ENCODE data around the gene CRADD.

CRADD gene

DNA sequence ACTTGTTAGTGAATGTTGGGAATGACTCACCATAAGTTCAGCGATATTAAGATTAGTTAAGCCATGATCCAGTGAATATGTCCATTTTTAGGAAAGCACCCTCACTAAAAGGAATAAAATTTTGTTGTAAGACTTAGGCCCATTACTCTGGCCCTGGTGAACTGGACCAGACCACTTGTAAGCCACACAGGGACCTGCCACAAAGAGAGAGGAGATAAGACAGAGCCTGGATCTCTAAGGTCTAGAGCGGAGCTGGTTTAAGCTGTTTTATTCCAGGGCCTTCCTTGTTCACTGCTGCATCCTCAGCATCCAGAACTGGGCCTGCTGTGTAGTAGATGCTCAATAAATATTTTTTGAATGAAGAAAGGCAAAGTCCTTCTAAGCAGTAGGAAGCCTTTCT, 79.1 kb downstream of the CRADD start (continued):
- TF ChIP-seq, protein P1, sequence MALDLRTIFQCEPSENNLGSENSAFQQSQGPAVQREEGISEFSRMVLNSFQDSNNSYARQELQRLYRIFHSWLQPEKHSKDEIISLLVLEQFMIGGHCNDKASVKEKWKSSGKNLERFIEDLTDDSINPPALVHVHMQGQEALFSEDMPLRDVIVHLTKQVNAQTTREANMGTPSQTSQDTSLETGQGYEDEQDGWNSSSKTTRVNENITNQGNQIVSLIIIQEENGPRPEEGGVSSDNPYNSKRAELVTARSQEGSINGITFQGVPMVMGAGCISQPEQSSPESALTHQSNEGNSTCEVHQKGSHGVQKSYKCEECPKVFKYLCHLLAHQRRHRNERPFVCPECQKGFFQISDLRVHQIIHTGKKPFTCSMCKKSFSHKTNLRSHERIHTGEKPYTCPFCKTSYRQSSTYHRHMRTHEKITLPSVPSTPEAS (tag by site-specific recombination; IDR thresholded peaks at IDR 0.05): no peak
- no peak for TF ChIP-seq ZNF529 (tag by site-specific recombination; IDR thresholded peaks at IDR 0.05; ENCODE audit: insufficient replicate concordance)
- TF ChIP-seq GLIS1 (tag by site-specific recombination; IDR thresholded peaks at IDR 0.05): no peak
- no peak for TF ChIP-seq HOXC10 (CRISPR knock-in tag; IDR thresholded peaks at IDR 0.05)
- TF ChIP-seq ZNF223 (tag by site-specific recombination; IDR thresholded peaks at IDR 0.05): no peak
- TF ChIP-seq, protein P2, sequence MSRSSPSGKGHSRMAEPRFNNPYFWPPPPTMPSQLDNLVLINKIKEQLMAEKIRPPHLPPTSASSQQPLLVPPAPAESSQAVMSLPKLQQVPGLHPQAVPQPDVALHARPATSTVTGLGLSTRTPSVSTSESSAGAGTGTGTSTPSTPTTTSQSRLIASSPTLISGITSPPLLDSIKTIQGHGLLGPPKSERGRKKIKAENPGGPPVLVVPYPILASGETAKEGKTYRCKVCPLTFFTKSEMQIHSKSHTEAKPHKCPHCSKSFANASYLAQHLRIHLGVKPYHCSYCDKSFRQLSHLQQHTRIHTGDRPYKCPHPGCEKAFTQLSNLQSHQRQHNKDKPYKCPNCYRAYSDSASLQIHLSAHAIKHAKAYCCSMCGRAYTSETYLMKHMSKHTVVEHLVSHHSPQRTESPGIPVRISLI (tag by site-specific recombination; IDR thresholded peaks at IDR 0.05): no peak
- TF ChIP-seq ZNF302 (tag by site-specific recombination; IDR thresholded peaks at IDR 0.05; ENCODE audit: low read depth): no peak
- TF ChIP-seq, protein P3, sequence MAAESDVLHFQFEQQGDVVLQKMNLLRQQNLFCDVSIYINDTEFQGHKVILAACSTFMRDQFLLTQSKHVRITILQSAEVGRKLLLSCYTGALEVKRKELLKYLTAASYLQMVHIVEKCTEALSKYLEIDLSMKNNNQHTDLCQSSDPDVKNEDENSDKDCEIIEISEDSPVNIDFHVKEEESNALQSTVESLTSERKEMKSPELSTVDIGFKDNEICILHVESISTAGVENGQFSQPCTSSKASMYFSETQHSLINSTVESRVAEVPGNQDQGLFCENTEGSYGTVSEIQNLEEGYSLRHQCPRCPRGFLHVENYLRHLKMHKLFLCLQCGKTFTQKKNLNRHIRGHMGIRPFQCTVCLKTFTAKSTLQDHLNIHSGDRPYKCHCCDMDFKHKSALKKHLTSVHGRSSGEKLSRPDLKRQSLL (tag by site-specific recombination; IDR thresholded peaks at IDR 0.05): no peak
- no peak for TF ChIP-seq ZNF549 (tag by site-specific recombination; IDR thresholded peaks at IDR 0.05)
- TF ChIP-seq ZNF76 (tag by site-specific recombination; IDR thresholded peaks at IDR 0.05; ENCODE audit: borderline replicate concordance, low read depth): no peak

DNA sequence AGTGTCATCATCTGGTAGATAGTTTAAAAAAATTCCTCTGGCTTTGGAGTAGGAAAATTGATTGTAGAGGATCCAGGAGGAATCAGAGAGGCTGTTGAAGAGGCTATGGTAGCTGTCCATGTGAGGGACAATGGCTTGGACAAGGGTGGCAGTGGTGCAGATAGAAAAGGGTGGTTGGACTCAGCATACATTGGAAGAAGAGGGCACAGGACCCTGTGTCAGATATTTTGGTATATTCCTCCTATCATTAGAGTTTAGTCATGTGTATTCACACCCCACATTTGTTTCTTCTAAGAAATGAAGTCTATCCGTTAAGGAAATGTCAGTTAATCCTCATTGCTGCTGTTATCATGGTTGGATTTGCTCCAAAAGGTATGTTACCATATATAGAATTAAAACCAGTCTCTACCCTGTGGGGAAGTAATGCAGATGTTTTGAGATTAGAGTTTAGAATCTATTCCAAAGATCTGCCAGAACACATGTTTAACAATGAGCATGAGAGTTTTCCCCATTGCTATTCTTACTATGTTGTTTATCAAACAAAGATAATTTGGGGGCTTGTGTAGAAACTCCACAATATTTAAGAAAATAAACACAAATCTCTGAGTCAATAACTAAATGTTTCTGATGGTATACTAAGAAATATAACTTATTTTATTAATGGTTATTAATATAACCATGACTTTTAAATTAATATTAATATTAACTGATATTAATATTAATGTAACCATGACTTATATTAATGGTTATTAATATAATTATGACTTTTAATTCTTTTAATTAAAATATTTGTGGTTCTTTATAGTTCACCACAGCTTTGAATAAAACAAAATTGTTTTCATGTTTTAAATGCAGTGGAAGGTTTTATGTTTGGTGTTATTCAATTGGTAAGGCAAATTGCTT, 80.9 kb downstream of the CRADD start:
- TF ChIP-seq ZNF610 (tag by site-specific recombination; IDR thresholded peaks at IDR 0.05; ENCODE audit: borderline replicate concordance) (peak; percentile 24; the same call in 1 of the 2 replicates), IKZF3 (tag by site-specific recombination; IDR thresholded peaks at IDR 0.05) (no peak), ZNF175 (tag by site-specific recombination; IDR thresholded peaks at IDR 0.05) (no peak), ZNF837 (tag by site-specific recombination; IDR thresholded peaks at IDR 0.05) (no peak), ZNF624 (tag by site-specific recombination; IDR thresholded peaks at IDR 0.05) (no peak), ZNF792 (tag by site-specific recombination; IDR thresholded peaks at IDR 0.05) (no peak), HOXA7 (CRISPR knock-in tag; IDR thresholded peaks at IDR 0.05; ENCODE audit: borderline replicate concordance) (no peak)
- TF ChIP-seq, protein P4, sequence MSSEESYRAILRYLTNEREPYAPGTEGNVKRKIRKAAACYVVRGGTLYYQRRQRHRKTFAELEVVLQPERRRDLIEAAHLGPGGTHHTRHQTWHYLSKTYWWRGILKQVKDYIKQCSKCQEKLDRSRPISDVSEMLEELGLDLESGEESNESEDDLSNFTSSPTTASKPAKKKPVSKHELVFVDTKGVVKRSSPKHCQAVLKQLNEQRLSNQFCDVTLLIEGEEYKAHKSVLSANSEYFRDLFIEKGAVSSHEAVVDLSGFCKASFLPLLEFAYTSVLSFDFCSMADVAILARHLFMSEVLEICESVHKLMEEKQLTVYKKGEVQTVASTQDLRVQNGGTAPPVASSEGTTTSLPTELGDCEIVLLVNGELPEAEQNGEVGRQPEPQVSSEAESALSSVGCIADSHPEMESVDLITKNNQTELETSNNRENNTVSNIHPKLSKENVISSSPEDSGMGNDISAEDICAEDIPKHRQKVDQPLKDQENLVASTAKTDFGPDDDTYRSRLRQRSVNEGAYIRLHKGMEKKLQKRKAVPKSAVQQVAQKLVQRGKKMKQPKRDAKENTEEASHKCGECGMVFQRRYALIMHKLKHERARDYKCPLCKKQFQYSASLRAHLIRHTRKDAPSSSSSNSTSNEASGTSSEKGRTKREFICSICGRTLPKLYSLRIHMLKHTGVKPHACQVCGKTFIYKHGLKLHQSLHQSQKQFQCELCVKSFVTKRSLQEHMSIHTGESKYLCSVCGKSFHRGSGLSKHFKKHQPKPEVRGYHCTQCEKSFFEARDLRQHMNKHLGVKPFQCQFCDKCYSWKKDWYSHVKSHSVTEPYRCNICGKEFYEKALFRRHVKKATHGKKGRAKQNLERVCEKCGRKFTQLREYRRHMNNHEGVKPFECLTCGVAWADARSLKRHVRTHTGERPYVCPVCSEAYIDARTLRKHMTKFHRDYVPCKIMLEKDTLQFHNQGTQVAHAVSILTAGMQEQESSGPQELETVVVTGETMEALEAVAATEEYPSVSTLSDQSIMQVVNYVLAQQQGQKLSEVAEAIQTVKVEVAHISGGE (tag by site-specific recombination; conservative IDR thresholded peaks at IDR 0.05; ENCODE audit: low read depth): no peak
- TF ChIP-seq, protein P5, sequence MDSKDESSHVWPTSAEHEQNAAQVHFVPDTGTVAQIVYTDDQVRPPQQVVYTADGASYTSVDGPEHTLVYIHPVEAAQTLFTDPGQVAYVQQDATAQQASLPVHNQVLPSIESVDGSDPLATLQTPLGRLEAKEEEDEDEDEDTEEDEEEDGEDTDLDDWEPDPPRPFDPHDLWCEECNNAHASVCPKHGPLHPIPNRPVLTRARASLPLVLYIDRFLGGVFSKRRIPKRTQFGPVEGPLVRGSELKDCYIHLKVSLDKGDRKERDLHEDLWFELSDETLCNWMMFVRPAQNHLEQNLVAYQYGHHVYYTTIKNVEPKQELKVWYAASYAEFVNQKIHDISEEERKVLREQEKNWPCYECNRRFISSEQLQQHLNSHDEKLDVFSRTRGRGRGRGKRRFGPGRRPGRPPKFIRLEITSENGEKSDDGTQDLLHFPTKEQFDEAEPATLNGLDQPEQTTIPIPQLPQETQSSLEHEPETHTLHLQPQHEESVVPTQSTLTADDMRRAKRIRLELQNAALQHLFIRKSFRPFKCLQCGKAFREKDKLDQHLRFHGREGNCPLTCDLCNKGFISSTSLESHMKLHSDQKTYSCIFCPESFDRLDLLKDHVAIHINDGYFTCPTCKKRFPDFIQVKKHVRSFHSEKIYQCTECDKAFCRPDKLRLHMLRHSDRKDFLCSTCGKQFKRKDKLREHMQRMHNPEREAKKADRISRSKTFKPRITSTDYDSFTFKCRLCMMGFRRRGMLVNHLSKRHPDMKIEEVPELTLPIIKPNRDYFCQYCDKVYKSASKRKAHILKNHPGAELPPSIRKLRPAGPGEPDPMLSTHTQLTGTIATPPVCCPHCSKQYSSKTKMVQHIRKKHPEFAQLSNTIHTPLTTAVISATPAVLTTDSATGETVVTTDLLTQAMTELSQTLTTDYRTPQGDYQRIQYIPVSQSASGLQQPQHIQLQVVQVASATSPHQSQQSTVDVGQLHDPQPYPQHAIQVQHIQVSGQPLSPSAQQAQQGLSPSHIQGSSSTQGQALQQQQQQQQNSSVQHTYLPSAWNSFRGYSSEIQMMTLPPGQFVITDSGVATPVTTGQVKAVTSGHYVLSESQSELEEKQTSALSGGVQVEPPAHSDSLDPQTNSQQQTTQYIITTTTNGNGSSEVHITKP (tag by site-specific recombination; IDR thresholded peaks at IDR 0.05): peak; percentile 90
- ChIA-PET POLR2A (no interaction called here), CTCF (interaction anchor here (1.0 to 1.2 kb wide), 2 partner anchors 343 to 344 kb away, joined by 3 to 5 read pairs; no protein-coding TSS in a partner anchor)
- H3K4me1 ChIP-seq (ENCODE audit: control insufficient read depth, insufficient read depth, low read length): no peaks in the 10 kb centered on the region; the same call in 1 of the 2 replicates
- H3K36me3 ChIP-seq (ENCODE audit: control insufficient read depth in 2 of 2, insufficient read depth in 1 of 2, low read length in 2 of 2): no peaks in the 10 kb centered on the region
- H3K27ac ChIP-seq (ENCODE audit: extremely low read depth, low read depth, low read length): no peak overlapping the region
- no peaks in the 10 kb centered on the region for H3K9me3 ChIP-seq (ENCODE audit: control insufficient read depth, insufficient read depth, low read depth, low read length)
- H3K4me3 ChIP-seq (ENCODE audit: low read depth, low read length): no peak overlapping the region

Data from HEK293 (cell line).